H1 (cell line): Measurements from ENCODE around the gene CXCR4. TPM values are rescaled to one million over a fixed set of nuclear protein-coding genes. Genes with fewer than 3 reads are reported as not detected.
A peak's percentile ranks its signal among the peaks of the same experiment; 100 is the strongest.

Experiments
- ATF2 ChIP-seq: IDR thresholded peaks from 2 replicates; pipeline ENCODE4 v1.6.1; 2012; ENCODE audit warnings: low read length, inconsistent platforms
- CHD7 ChIP-seq: fragments of 300-600 bp; sonication (generic); IDR thresholded peaks from 2 replicates; pipeline ENCODE4 v1.7.1; 2012; ENCODE audit warnings: low read length, moderate library complexity, mild to moderate bottlenecking, inconsistent platforms; ENCODE audit not compliant: insufficient replicate concordance
- CTBP2 ChIP-seq: IDR thresholded peaks from 2 replicates; pipeline ENCODE4 v1.7.0; 2011; ENCODE audit warnings: borderline replicate concordance, mild to moderate bottlenecking, moderate library complexity, mixed read lengths, low read length; ENCODE audit not compliant: insufficient read depth, insufficient read length
- JUN ChIP-seq: IDR thresholded peaks from 2 replicates; pipeline ENCODE4 v1.6.1; 2011; ENCODE audit warnings: low read depth, mild to moderate bottlenecking, improper control_type of control experiment, low read length
- JUND ChIP-seq: IDR thresholded peaks from 2 replicates; pipeline ENCODE4 v1.6.1; 2011; ENCODE audit warnings: mild to moderate bottlenecking, improper control_type of control experiment, low read length
- KDM1A ChIP-seq: fragments of 200-600, 300-600 bp; sonication (generic); IDR thresholded peaks from 2 replicates; pipeline ENCODE4 v1.7.1; 2016; ENCODE audit warnings: mild to moderate bottlenecking, low read length, borderline replicate concordance
- NANOG ChIP-seq: IDR thresholded peaks from 2 replicates; pipeline ENCODE4 v1.6.1; 2011; ENCODE audit warnings: low read length, low read depth, mild to moderate bottlenecking, inconsistent platforms; ENCODE audit not compliant: insufficient read depth, poor library complexity, severe bottlenecking
- POLR2AphosphoS5 ChIP-seq: IDR thresholded peaks from 2 replicates; pipeline ENCODE4 v1.6.1; 2011; ENCODE audit warnings: low read depth, low read length
- SUZ12 ChIP-seq: fragments of 200-600 bp; sonication (generic); IDR thresholded peaks from 2 replicates; pipeline ENCODE4 v1.6.1; 2012; ENCODE audit warnings: mild to moderate bottlenecking, inconsistent platforms, low read length, moderate library complexity, mixed read lengths
- polyA plus RNA-seq, 7 experiments: library from polyadenylated mRNA; depleted of rRNA in 3 of 7; stranded (reverse) in 5 of 7; unstranded in 2 of 7; fragments of >200 nt in 5 of 7; fragments of 200-250 nt in 2 of 7; gene quantifications; 1 replicate in 5 of 7; 2 replicates in 1 of 7; 4 replicates in 1 of 7; pipeline versions ENCODE4 v1.2.1 to v1.2.3, GENCODE V29; 2011 to 2013; ENCODE audit warnings: missing spikeins in 2 of 7, mixed read lengths in 2 of 7
- total RNA-seq: library from RNA; stranded (reverse); fragmentation: NEBNext Ultra II Directional; extraction: Animal tissue kit (Norgen Biotek cat#: 25700); gene quantifications from 2 replicates; pipeline ENCODE4 v1.2.1, GENCODE V29; 2021

CXCR4 gene
- total and polyA plus RNA-seq, 2 of the 8 experiments (the other 6 are each of a cell fraction or from before 2014, with no cell fraction given): 1.8 to 2.8 TPM

GRCh38 chr2:136116813-136117390, 1.0 kb downstream of the CXCR4 start (continued):
- no peak for TF ChIP-seq ATF2
- TF ChIP-seq JUN: no peak
- no peak for TF ChIP-seq CHD7
- TF ChIP-seq SUZ12: peak; percentile 84
- TF ChIP-seq POLR2AphosphoS5: no peak
- no peak for TF ChIP-seq JUND
- no peak for TF ChIP-seq NANOG
- no peak for TF ChIP-seq CTBP2
- no peak for TF ChIP-seq KDM1A
